ENCODE measurements around the gene RBFOX2. TPM values are rescaled to one million over a fixed set of nuclear protein-coding genes. Genes with fewer than 3 reads are reported as not detected.

The RBFOX2 gene
- total RNA-seq, 1 donor from 2014 or later = 147 TPM

GRCh38 chr22:35888181-35888870 lies 140.3 kb downstream of the RBFOX2 start:
- no peak for TF ChIP-seq CTCF (IDR thresholded peaks at IDR 0.05)
- DNase-seq (ENCODE audit: low spot score) = no peak
- H3K27ac Mint-ChIP-seq (ENCODE audit: unreplicated experiment) = no peak overlapping the region
- H3K4me1 Mint-ChIP-seq (ENCODE audit: low read depth) = peaks cover 22% of the 10 kb centered on the region
- no peaks in the 10 kb centered on the region for H3K27me3 Mint-ChIP-seq (ENCODE audit: low read depth)
- no peaks in the 10 kb centered on the region for H3K36me3 Mint-ChIP-seq (ENCODE audit: low read depth)
- H3K9me3 Mint-ChIP-seq (ENCODE audit: low read depth) = no peaks in the 10 kb centered on the region
- H3K4me3 Mint-ChIP-seq (ENCODE audit: unreplicated experiment) = no peak overlapping the region

- H3K4me1 Mint-ChIP-seq (ENCODE audit: low read depth) = peaks cover 22% of the 10 kb centered on the region
- H3K4me3 Mint-ChIP-seq (ENCODE audit: unreplicated experiment) = no peak overlapping the region
- no peak overlapping the region for H3K27ac Mint-ChIP-seq (ENCODE audit: unreplicated experiment)
- DNase-seq (ENCODE audit: low spot score) = no peak
- H3K9me3 Mint-ChIP-seq (ENCODE audit: low read depth) = no peaks in the 10 kb centered on the region
- no peaks in the 10 kb centered on the region for H3K27me3 Mint-ChIP-seq (ENCODE audit: low read depth)
- TF ChIP-seq CTCF (IDR thresholded peaks at IDR 0.05) = no peak
- no peaks in the 10 kb centered on the region for H3K36me3 Mint-ChIP-seq (ENCODE audit: low read depth)
Measured at GRCh38 chr22:35887296-35887875, 141.2 kb downstream of the RBFOX2 start.

GRCh38 chr22:35886309-35886708 lies 142.3 kb downstream of the RBFOX2 start:
- no peaks in the 10 kb centered on the region for H3K27me3 Mint-ChIP-seq (ENCODE audit: low read depth)
- DNase-seq (ENCODE audit: low spot score) = no peak
- TF ChIP-seq CTCF (IDR thresholded peaks at IDR 0.05) = no peak
- no peaks in the 10 kb centered on the region for H3K9me3 Mint-ChIP-seq (ENCODE audit: low read depth)
- no peak overlapping the region for H3K27ac Mint-ChIP-seq (ENCODE audit: unreplicated experiment)
- no peaks in the 10 kb centered on the region for H3K36me3 Mint-ChIP-seq (ENCODE audit: low read depth)
- peaks cover 19% of the 10 kb centered on the region for H3K4me1 Mint-ChIP-seq (ENCODE audit: low read depth)
- H3K4me3 Mint-ChIP-seq (ENCODE audit: unreplicated experiment) = no peak overlapping the region

GRCh38 chr22:35884529-35884928 lies 144.1 kb downstream of the RBFOX2 start:
- peaks cover 25% of the 10 kb centered on the region for H3K4me1 Mint-ChIP-seq (ENCODE audit: low read depth)
- H3K27ac Mint-ChIP-seq (ENCODE audit: unreplicated experiment) = no peak overlapping the region

More at GRCh38 chr22:35884529-35884928, 144.1 kb downstream of the RBFOX2 start:
- Mint-ChIP-seq H3K27me3 (ENCODE audit: low read depth) (no peaks in the 10 kb centered on the region), H3K36me3 (ENCODE audit: low read depth) (no peaks in the 10 kb centered on the region), H3K4me3 (ENCODE audit: unreplicated experiment) (no peak overlapping the region), H3K9me3 (ENCODE audit: low read depth) (no peaks in the 10 kb centered on the region)
- DNase-seq (ENCODE audit: low spot score) = no peak
- TF ChIP-seq CTCF (IDR thresholded peaks at IDR 0.05) = no peak

Data from chondrocyte (in vitro differentiated cells).